GM21423 (cell line): ENCODE data around the gene THAP2.
"Not testable (repeated sequence)": the region's sequence is repeated elsewhere in the genome, so short reads cannot be mapped to it uniquely, and the experiment has no call there.

Experiments
- ATAC-seq: cut with Tn5 transposase; IDR thresholded peaks from one replicate; pipeline ENCODE4 v1.9.1; 2021; ENCODE audit warnings: mild to moderate bottlenecking, moderate library complexity; ENCODE audit not compliant: unreplicated experiment

THAP2 gene

DNA sequence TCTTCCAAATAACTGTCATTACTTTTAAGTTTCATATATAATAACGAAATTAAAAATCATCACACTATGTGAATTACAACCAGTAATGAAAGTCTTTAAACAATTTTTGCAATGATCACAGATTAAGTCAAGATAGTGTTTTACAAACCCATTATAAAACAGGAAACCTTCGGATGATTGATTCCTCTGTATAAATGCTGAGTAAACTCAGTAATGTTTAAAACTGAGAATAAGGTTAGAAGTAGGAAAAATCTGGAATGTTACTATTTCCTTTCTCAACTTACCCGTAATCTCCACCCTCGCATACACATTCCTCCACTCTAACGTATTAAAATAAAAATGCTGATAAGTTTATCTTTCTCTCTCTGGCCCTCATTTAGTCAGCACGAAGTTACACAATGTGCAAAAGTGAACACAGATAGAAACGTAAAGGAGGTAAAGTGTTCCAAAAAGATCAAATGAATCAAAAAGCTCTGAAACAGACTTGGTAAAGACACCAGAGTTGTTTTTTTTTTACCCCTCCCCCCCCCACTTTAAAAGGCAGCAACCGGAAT lies 2.0 kb upstream of the THAP2 start:
- ATAC-seq: no peak

- ATAC-seq: peak; percentile 21
Measured at GRCh38 chr12:71662849-71663560, 1.1 kb upstream of the THAP2 start.

GRCh38 chr12:71664411-71665089 lies 449 bp downstream of the THAP2 start:
- peak; percentile 13 for ATAC-seq

DNA sequence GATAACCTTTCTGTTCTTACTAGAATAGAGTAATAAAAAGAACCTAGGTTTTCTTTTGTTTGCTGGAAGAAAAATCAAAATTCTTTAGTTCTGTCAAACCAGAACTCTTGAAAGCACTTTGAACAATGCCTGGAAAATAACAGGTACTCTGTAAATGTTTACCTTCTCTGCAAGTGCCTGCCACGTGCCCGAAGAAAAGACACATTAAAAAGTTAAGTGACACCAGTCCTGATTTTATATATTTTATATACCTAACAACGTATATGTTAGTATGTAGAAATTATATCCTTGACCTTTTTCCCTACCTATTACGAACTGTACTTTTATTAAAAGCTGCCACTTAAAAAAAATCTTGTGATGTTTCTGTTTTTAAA lies 976 bp downstream of the THAP2 start:
- no peak for ATAC-seq

DNA sequence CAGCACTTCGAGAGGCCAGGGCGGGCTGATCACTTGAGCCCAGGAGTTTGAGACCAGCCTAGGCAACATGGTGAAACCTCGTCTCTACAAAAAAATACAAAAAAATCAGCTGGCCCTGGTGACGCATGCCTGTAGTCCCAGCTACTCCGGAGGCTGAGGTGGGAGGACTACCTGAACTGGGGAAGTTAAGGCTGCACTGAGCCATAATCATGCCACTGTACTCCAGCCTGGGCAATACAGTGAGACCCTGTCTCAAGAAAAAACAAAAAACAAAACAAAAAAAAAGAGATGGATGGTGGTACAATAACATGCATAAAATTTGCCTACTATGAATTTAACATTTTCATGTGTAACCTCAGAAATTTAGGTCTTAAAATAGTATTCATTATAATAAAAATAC lies 2.2 kb downstream of the THAP2 start:
- ATAC-seq: no peak

DNA sequence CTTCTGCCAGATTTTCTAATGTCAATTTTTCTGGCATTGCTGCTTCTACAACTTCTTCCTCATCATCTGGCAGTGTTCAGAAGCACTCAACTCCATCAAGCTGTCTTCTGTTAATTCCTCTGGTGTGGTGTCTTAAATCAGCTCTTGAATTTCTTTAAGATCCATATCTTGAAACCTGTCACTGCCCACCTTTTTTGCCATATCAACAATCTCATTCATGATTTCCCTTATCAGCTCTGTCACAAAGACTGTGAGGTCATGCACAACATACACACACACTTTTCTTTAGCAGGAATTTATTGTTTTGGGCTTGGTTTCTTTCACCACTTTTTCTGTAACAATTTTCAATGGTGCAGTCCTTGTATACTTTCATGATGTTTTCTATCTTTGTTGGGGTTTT lies 7.2 kb downstream of the THAP2 start:
- ATAC-seq: no peak

DNA sequence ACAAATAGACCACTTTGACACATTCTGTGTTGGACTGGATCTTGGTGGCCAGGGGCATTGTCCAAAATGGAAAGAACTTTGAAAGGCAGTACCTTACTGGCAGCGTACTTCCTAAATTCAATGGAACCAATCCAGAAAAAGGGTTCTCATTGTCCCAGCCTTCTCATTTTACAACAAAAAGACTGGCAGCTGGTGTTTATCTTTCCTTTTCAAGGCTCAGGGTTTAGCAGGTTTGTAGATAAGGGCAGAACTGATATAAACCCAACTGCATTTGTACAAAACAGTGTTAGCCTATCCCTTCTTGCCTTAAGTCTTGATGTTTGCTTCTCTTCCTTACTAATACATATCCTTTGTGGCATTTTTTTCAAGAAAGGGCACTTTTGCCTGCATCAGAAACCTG lies 7.7 kb downstream of the THAP2 start:
- ATAC-seq: no peak

GRCh38 chr12:71682466-71682865 lies 18.4 kb downstream of the THAP2 start:
- no peak for ATAC-seq

GRCh38 chr12:71683633-71684032 lies 19.5 kb downstream of the THAP2 start:
- ATAC-seq: no peak

GRCh38 chr12:71684081-71684480 lies 20.0 kb downstream of the THAP2 start:
- no peak for ATAC-seq

GRCh38 chr12:71685312-71685906 lies 21.3 kb downstream of the THAP2 start:
- no peak for ATAC-seq

DNA sequence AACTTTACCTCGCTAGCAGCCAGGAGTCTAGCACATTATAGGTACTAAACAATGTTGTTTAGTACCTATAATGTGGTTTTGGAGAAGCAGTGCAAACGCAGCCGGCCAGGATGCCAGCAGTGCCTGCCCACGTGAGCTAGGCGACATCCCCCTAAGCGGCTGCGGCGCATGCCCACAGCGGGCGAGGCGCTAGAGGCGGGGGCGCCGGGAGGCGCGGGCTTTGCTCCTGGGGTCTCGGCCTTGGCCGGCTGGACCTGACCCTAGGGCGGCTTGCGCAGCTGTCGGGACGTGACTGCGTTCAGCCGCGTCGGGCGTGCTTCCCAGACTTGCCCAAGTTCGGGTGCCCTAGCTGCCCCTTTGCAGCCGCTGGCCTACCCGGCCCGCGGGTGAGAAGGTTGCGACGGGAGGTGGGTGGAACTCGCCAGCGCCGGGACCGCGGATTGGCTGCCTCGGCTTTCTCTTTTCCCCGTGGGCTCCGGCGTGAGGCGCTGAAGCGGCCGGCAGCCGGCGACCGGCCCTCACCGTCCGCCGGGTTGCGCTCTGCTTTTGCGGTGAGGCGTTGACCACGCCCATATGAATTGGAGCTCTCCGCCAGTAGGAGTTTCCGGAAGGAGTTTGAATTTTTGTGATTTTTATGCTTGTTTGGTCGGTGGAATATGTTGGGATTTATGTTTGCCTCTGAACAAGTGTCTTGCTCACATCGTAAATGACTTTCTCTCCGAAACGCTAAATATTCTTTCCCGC lies 22.0 kb downstream of the THAP2 start, which contains the start of gene TMEM19:
Gene TMEM19 (plus strand): TSS at position 169 of the 744 bp plus-strand sequence. CDS start 599 bp downstream, outside the sequence.
- peak; percentile 89 for ATAC-seq

GRCh38 chr12:71686658-71687025 lies 22.5 kb downstream of the THAP2 start:
- ATAC-seq: no peak

- ATAC-seq: not testable (repeated sequence)
Measured at GRCh38 chr12:71687172-71687571, 23.1 kb downstream of the THAP2 start.

DNA sequence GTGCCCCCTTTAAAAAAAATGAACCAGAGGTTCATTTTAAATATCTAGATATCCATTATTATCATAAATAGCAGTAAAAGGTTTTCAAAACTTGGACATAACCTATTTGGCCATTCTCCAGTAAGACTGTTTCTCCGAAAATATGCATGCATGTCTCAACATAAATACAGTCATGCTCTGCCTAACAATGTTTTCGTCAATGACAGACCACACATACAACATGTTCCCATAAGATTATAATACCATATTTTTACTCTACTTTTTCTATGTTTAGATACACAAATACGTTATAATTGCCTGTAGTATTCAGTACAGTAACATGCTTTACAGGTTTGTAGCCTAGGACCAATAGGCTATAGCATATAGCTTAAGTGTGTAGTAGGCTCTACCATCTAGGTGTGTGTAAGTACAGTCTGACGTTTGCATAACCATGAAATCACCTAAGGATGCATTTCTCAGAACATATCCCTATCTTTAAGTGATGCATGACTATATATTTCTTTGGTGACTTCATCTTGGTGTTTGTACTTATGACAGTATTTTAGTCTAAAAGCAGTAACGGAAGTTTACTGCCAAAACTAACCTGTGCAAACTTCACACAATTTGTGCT lies 25.0 kb downstream of the THAP2 start:
- no peak for ATAC-seq

DNA sequence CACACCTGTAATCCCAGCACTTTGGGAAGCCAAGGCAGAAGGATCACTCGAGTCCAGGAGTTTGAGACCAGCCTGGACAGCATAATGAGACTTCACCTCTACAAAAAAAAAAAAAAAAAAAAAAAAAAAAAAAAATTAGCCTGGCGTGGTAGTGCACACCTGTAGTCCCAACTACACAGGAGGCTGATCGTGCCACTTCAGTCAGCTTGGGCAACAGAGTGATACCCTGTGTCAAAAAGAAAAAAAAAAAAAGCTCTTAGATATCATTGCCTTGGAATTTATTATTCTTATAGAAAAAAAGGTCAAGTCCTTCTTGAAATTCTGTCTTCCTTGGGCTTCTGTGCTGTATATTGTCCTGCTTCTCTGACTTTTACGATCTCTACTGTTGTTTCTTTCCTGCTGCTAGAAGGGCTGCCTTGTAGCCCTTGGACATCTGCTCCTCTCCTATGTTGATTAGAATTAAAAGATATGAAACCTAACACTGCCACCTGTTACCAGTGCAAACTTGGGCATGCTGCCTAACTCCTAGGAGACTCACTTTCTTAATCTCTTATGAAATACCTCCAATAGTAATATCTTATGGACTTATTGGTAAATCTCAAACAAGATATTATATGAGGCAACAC lies 27.5 kb downstream of the THAP2 start:
- ATAC-seq: no peak

DNA sequence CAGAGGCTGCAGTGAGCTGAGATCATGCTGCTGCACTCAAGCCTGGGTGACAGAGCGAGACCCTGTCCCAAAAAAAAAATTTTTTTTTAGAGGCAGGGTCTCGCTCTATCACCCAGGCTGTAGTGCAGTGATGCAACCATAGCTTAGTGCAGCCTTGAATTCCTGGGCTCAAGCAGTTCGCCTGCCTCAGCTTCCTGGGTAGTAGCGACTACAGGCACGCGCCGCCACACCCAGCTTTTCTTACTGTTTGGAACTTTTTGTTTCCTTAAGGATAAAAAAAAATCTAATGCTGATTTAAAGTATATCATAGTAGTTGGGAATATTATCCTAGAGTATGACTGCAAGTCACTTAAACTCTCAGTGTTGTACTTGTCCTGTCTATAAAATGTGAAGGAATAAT lies 29.0 kb downstream of the THAP2 start:
- no peak for ATAC-seq

DNA sequence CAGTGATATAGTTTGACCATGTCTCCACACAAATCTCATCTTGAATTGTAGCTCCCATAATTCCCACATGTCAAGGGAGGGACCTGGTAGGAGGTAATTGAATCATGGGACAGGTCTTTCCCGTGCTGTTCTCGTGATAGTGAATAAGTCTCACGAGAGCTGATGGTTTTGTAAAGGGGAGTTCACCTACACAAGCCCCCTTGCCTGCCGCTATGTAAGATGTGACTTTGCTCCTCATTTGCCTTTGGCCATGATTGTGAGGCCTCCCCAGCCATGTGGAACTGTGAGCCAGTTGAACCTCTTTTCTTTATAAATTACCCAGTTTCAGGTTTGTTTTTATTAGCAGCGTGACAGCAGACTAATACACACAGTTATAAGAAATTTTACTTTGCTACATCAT lies 29.6 kb downstream of the THAP2 start:
- peak; percentile 14 for ATAC-seq

DNA sequence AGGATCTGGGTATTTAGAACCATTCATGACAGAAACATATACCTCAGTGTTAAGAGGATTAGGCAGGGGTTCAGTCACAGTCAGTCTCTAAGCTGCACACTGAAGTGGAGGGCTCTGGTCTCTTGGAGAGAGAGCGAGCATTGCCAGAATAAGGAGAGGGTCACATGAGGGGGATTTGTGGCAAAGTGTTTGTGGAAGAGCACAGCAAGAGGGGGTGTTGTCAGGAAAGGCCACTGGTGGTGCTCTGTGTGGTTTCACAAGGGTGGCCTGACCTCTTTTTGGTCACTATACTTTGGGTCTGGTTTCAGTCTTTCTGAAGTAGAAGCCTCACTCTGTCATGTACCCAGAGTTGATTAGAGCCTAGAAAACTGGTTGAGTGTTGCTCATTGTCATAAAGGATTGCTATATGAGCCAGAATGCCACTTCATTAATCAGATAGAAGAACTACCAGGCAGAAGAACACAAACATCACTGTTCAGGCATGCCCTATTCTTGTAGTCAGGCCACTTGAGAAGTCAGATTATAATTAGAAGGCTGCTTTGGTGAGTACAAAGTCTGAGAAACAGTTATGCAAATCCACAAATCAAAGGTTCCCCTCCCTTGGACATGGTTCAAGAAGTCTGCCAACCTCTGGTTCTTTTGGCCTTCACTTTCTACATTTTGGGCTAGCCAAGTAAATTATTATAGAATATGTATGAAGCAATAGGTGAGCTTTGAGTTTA lies 30.2 kb downstream of the THAP2 start:
- peak; percentile 84 for ATAC-seq

GRCh38 chr12:71695782-71696181 lies 31.7 kb downstream of the THAP2 start:
- ATAC-seq: no peak
